ENCODE measurements around the gene C10orf105. TPM values are rescaled to one million over a fixed set of nuclear protein-coding genes. Genes with fewer than 3 reads are reported as not detected.
A peak's percentile ranks its signal among the peaks of the same experiment; 100 is the strongest.

C10orf105 gene
- total and polyA plus RNA-seq, 12 donors = 0.03 to 0.16 (median 0.07) TPM; not detected in 5

DNA sequence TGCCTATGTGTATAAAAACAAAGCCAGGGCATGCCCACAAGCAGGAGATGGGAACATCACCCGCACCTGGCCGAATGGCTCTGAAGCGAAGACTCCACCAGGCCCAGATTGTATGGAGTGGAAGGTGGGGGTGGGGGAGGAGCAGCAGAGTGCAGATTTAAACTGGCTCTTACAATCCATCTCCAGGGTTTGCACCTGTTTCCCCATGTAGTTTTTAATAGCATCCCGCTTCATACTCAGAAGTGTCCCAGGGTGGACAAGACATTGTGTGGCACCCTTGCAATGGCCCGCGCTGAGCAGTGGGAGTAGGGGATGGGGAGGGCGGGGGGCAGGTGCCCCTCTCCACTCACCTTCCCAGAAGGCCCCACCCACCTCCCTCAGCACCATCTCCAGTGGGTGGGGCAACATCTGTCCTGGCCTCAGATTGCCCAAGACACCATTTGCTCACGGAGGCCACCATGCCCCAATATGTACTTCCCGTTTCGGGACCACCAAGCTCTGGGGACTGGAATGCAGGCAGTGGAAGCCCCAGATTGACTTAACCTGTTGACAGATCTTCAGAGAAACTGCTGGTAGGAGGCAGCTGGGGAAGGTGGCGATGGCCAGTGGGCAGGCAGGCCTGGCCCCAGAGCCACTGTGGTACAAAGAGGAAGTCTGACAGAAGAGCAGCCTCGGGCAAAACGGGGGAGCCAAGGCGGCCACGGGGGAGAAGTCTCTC, 30.7 kb upstream of the C10orf105 start:
- TF ChIP-seq CTCF (IDR thresholded peaks at IDR 0.05) = no peak
- H3K4me1 ChIP-seq = peaks cover 43 to 100% (median 81%) of the 10 kb centered on the region in 9 donors
- DNase-seq (no peak), ATAC-seq (no peak)
- H3K9me3 ChIP-seq = no peaks in the 10 kb centered on the region
- no peak overlapping the region for H3K4me3 ChIP-seq
- no peaks in the 10 kb centered on the region for H3K27me3 ChIP-seq
- peaks cover 0 to 57% (median 44%) of the 10 kb centered on the region in 9 donors for H3K36me3 ChIP-seq
- intact Hi-C loops (cut with DNase I) = no loop called here
- WGBS, 2 donors = 87 to 89% methylated on average over 15 of the region's 15 CpGs
- peak overlapping the region in 9 of 10 donors; percentile 64 to 95 (median 89) for H3K27ac ChIP-seq

- Histone ChIP-seq H3K27me3 (no peaks in the 10 kb centered on the region), H3K27ac (peak overlapping the region; percentile 36 to 95 (median 88)), H3K36me3 (peaks cover 0 to 48% (median 38%) of the 10 kb centered on the region in 9 donors), H3K4me3 (no peak overlapping the region), H3K9me3 (no peaks in the 10 kb centered on the region), H3K4me1 (peaks cover 43 to 100% (median 79%) of the 10 kb centered on the region in 9 donors)
- DNase-seq (peak in 1 of 2 donors; percentile 11), ATAC-seq (peak in 1 of 8 donors; percentile 1)
- TF ChIP-seq CTCF (IDR thresholded peaks at IDR 0.05) = no peak
- 85 to 87% methylated on average over 4 of the region's 4 CpGs for WGBS, 2 donors
- intact Hi-C loops (cut with DNase I) = no loop called here
Measured at GRCh38 chr10:71749396-71749795, 29.8 kb upstream of the C10orf105 start.

GRCh38 chr10:71748671-71749191, 29.2 kb upstream of the C10orf105 start:
- ATAC-seq (peak; percentile 61 to 76 (median 68)), DNase-seq (peak; percentile 81 to 83)
- Histone ChIP-seq H3K27me3 (no peaks in the 10 kb centered on the region), H3K4me3 (peak overlapping the region in 1 of 10 donors; percentile 9), H3K36me3 (peaks cover 0 to 42% (median 32%) of the 10 kb centered on the region in 9 donors), H3K9me3 (no peaks in the 10 kb centered on the region), H3K4me1 (peaks cover 43 to 100% (median 72%) of the 10 kb centered on the region in 9 donors), H3K27ac (peak overlapping the region; percentile 36 to 95 (median 88))
- WGBS, 2 donors = 12 to 17% methylated on average over 15 of the region's 15 CpGs
- intact Hi-C loops (cut with DNase I) = no loop called here
- TF ChIP-seq CTCF (IDR thresholded peaks at IDR 0.05) = peak in 4 of 9 donors; percentile 14 to 38 (median 32)

GRCh38 chr10:71747551-71748523, 28.3 kb upstream of the C10orf105 start:
- Histone ChIP-seq H3K36me3 (peaks cover 0 to 33% (median 25%) of the 10 kb centered on the region in 9 donors), H3K27me3 (no peaks in the 10 kb centered on the region), H3K4me1 (peaks cover 43 to 100% (median 66%) of the 10 kb centered on the region in 9 donors), H3K9me3 (peaks cover 0 to 2% (median 0%) of the 10 kb centered on the region in 11 donors), H3K27ac (peak overlapping the region; percentile 64 to 95 (median 88)), H3K4me3 (peak overlapping the region in 1 of 10 donors; percentile 9)
- ATAC-seq (peak; percentile 16 to 52 (median 31)), DNase-seq (peak in 1 of 2 donors; percentile 30)
- intact Hi-C loops (cut with DNase I) = no loop called here
- WGBS, 2 donors = 61 to 63% methylated on average over 14 of the region's 14 CpGs
- no peak for TF ChIP-seq CTCF (IDR thresholded peaks at IDR 0.05)

Data from heart right ventricle (tissue), 16 donors.